ACHN (cell line): ENCODE results near the gene CLC.
"Not testable (repeated sequence)": the region's sequence is repeated elsewhere in the genome, so short reads cannot be mapped to it uniquely, and the experiment has no call there.

Experiments used
- DNase-seq: peaks from one replicate; pipeline ENCODE4 v3.0.0-alpha.2; 2015
- in situ Hi-C: cut with HindIII; loops from 2 replicates; pipeline ENCODE4 v1.10.0; 2017; ENCODE audit warnings: low sequenced_read_pairs, low pct_ligation_motif_present, low pct_unique_long_range_greater_than_20kb

Gene CLC

DNA sequence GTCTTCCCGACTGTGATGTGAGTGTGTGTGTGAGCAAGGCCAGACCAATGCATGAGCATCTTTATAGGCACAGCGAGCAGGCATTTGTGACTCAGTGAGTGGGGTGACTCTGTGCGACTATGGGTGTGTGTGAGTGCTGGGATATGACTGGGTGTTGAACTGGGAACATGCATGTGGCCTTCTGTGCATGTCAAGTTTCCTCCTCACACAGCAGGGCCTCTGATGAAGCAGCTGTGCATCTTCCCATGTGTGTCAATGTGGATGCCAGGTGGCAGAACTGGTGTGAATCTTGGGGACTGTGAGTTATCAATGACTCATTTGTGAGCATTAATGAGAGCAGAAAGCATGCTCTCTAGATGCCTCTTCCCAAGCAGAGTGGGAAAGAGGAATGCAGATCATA lies 45.7 kb downstream of the CLC start:
- in situ Hi-C loops = no loop called here
- no peak for DNase-seq

DNA sequence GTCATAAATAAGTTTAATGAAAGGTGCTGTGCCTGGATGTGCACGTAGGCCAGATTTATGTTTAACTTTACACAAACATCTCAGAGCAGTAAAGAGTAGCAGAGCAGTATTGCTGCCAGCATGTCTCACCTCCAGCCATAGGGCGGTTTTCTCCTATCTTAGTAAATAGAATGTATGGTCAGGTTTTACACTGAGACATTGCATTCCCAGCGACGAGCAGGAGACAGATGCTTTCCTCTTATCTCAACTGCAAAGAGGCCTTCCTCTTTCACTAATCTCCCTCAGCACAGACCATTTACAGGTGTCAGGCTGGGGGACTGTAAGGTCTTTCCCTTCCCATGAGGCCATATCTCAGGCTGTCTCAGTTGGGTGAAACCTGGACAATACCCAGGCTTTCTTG lies 49.2 kb downstream of the CLC start:
- DNase-seq, in situ Hi-C loops: not testable (repeated sequence)

DNA sequence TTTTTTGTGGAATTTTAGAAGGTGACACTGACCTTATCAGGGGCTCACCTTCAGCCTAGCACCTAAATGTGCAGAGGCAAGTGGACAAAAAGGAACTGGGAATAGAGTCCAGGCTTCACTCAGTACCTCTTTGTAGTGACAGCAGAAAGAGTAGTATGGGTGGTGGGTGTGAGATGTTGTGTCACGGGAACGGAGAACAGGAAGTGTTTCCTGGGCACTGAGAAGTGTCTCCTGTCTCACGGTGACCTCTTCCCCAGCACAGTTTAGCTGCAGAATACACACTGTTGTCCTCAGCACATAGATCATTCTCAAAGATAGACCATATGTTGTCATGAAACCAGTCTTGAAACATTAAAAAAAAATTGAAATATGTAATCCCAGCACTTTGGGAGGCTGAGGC lies 51.1 kb downstream of the CLC start:
- in situ Hi-C loops = no loop called here
- DNase-seq = no peak

DNA sequence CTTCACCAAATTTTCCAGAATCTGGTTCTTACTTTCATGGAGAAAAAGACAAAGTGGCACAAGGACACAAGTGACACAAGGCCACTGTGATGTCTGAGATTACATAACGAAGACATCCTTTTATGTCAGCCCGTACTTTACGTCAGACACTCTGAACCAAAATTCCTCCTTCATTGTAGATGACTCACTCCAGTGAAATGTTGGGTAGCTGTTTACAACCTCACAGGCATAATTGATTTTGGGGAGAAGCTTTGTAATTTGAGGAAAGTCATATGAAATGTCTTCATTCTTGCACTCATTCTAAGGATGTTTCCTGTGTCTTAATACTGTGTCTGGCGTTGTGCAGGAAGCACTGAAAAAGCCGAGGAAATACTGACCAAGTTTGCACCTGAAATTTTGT lies 53.6 kb downstream of the CLC start:
- in situ Hi-C loops = no loop called here
- no peak for DNase-seq

DNA sequence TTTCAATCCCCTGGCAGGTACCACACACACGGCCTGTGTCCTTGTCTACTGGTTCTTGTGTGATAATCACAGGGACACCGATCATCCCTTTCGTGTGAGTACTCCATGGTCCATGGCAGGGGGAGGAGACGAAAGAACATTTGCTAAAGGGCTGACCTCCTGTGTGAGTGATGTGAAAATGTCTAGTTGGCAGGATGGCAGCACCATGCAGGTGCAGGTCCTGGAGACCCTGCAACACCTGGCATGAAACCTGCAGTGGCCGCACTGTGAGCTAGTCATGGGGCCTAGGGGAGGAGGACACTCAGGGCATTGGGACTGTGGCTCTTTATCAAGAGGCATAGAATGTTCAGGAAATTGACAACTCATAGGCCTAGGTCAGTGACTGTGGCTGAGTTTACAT lies 56.4 kb downstream of the CLC start:
- in situ Hi-C loops = no loop called here
- no peak for DNase-seq
